Activated CD4-positive, alpha-beta T cell treated with anti-CD3 and anti-CD28 coated beads for 24 hours (primary cell): ENCODE results near the gene NSUN5.
"Not testable (repeated sequence)": the region's sequence is repeated elsewhere in the genome, so short reads cannot be mapped to it uniquely, and the experiment has no call there.

ENCODE experiments used
- DNase-seq, 2 donors: peaks; one replicate each; pipeline ENCODE4 v3.0.0-alpha.2; 2020; ENCODE audit warnings: low read depth in 2 of 2

Gene NSUN5

GRCh38 chr7:73327449-73327848, 18.8 kb upstream of the NSUN5 start:
- DNase-seq, result not testable (repeated sequence)

GRCh38 chr7:73325424-73325823, 16.8 kb upstream of the NSUN5 start:
- DNase-seq, result not testable (repeated sequence)

GRCh38 chr7:73324081-73324845, 15.6 kb upstream of the NSUN5 start:
- DNase-seq, result peak; percentile 35 to 38

GRCh38 chr7:73323434-73324080, 14.9 kb upstream of the NSUN5 start:
- DNase-seq, result not testable (repeated sequence)

- not testable (repeated sequence) for DNase-seq
These were observed 11.4 kb upstream of the NSUN5 start for GRCh38 chr7:73320009-73320408.

GRCh38 chr7:73319541-73319940, 10.9 kb upstream of the NSUN5 start:
- not testable (repeated sequence) for DNase-seq

- DNase-seq, result not testable (repeated sequence)
These were observed 10.1 kb upstream of the NSUN5 start for GRCh38 chr7:73318656-73319204.

- DNase-seq, result no peak
These were observed 7.9 kb upstream of the NSUN5 start for GRCh38 chr7:73316521-73316920.

- no peak for DNase-seq
These were observed 5.6 kb upstream of the NSUN5 start for GRCh38 chr7:73314271-73314670.

- no peak for DNase-seq
These were observed 4.9 kb upstream of the NSUN5 start for GRCh38 chr7:73313521-73313906.

- no peak for DNase-seq
These were observed 4.3 kb upstream of the NSUN5 start for GRCh38 chr7:73312831-73313520.

GRCh38 chr7:73311421-73311820, 2.8 kb upstream of the NSUN5 start:
- DNase-seq, result not testable (repeated sequence)

GRCh38 chr7:73308074-73308664, 457 bp downstream of the NSUN5 start:
- no peak for DNase-seq

- DNase-seq, result no peak
These were observed 1.2 kb downstream of the NSUN5 start for GRCh38 chr7:73307436-73307835.

GRCh38 chr7:73304612-73305387, 3.8 kb downstream of the NSUN5 start:
- not testable (repeated sequence) for DNase-seq

GRCh38 chr7:73304071-73304470, 4.6 kb downstream of the NSUN5 start:
- no peak for DNase-seq

- no peak for DNase-seq
These were observed 5.1 kb downstream of the NSUN5 start for GRCh38 chr7:73303546-73303945.

GRCh38 chr7:73302846-73303245, 5.8 kb downstream of the NSUN5 start:
- DNase-seq, result not testable (repeated sequence)

GRCh38 chr7:73301108-73301507, 7.5 kb downstream of the NSUN5 start:
- not testable (repeated sequence) for DNase-seq

GRCh38 chr7:73299812-73300211, 8.8 kb downstream of the NSUN5 start:
- DNase-seq, result not testable (repeated sequence)

- DNase-seq, result not testable (repeated sequence)
These were observed 10.9 kb downstream of the NSUN5 start for GRCh38 chr7:73297706-73298105.
